A204.1 (cell line): ENCODE measurements around the gene ARHGEF10L.

ENCODE experiments used
- FAIRE-seq: peaks from 2 replicates; lab custom pipeline; 2012; peaks lifted over from hg19 to GRCh38; lab: Jason Lieb, UNC

Gene ARHGEF10L

GRCh38 chr1:17683598-17683997 is 144.1 kb downstream of the ARHGEF10L start:
- FAIRE-seq = no peak

GRCh38 chr1:17684810-17685209 is 145.3 kb downstream of the ARHGEF10L start:
- no peak for FAIRE-seq

- no peak for FAIRE-seq
Observed at GRCh38 chr1:17686258-17686657, 146.8 kb downstream of the ARHGEF10L start.

- FAIRE-seq = no peak
Observed at GRCh38 chr1:17687145-17687544, 147.6 kb downstream of the ARHGEF10L start.

GRCh38 chr1:17688217-17688810 is 148.8 kb downstream of the ARHGEF10L start:
- FAIRE-seq = no peak

- no peak for FAIRE-seq
Observed at GRCh38 chr1:17689011-17689410, 149.5 kb downstream of the ARHGEF10L start.

- FAIRE-seq = no peak
Observed at GRCh38 chr1:17690906-17691634, 151.6 kb downstream of the ARHGEF10L start.

GRCh38 chr1:17692645-17693044 is 153.1 kb downstream of the ARHGEF10L start:
- no peak for FAIRE-seq

GRCh38 chr1:17696417-17697301 is 157.2 kb downstream of the ARHGEF10L start:
- FAIRE-seq = no peak

- FAIRE-seq = no peak
Observed at GRCh38 chr1:17697458-17697857, 158.0 kb downstream of the ARHGEF10L start.

GRCh38 chr1:17699581-17699980 is 160.1 kb downstream of the ARHGEF10L start:
- FAIRE-seq = no peak

- no peak for FAIRE-seq
Observed at GRCh38 chr1:17700945-17701810, 161.7 kb downstream of the ARHGEF10L start.

- FAIRE-seq = no peak
Observed at GRCh38 chr1:17704176-17704575, 164.7 kb downstream of the ARHGEF10L start.

- FAIRE-seq = no peak
Observed at GRCh38 chr1:17706445-17706844, 166.9 kb downstream of the ARHGEF10L start.

GRCh38 chr1:17709981-17710380 is 170.5 kb downstream of the ARHGEF10L start:
- no peak for FAIRE-seq

GRCh38 chr1:17710889-17711576 is 171.5 kb downstream of the ARHGEF10L start:
- no peak for FAIRE-seq

- no peak for FAIRE-seq
Observed at GRCh38 chr1:17711577-17711910, 172.0 kb downstream of the ARHGEF10L start.

GRCh38 chr1:17711941-17712340 is 172.4 kb downstream of the ARHGEF10L start:
- FAIRE-seq = no peak

GRCh38 chr1:17713993-17714392 is 174.5 kb downstream of the ARHGEF10L start:
- FAIRE-seq = no peak

- no peak for FAIRE-seq
Observed at GRCh38 chr1:17717594-17718535, 178.4 kb downstream of the ARHGEF10L start.
